Stomach (tissue), 9 donors: ENCODE measurements around the gene MPP1. TPM values are rescaled to one million over a fixed set of nuclear protein-coding genes. Genes with fewer than 3 reads are reported as not detected.
"Not testable (repeated sequence)": the region's sequence is repeated elsewhere in the genome, so short reads cannot be mapped to it uniquely, and the experiment has no call there.

Experiments used
- DNase-seq, 2 donors: peaks; one replicate each; pipeline versions ENCODE4 v3.0.0 to v3.0.0-alpha.2; 2013 to 2019
- H3K27ac ChIP-seq, 5 donors: fragments of 200-600 bp in 4 of 5; sonication (generic) in 4 of 5; one replicate each; pipeline ENCODE4 v1.5.1; 2013 to 2019; ENCODE audit warnings: mild to moderate bottlenecking in 1 of 5, moderate library complexity in 1 of 5
- H3K27me3 ChIP-seq, 3 donors: fragments of 200-600 bp; sonication (generic); one replicate each; pipeline ENCODE4 v1.5.1; 2017 to 2019; ENCODE audit warnings: mixed run types in 1 of 3
- H3K36me3 ChIP-seq, 4 donors: fragments of 200-600 bp; sonication (generic); 1 replicate in 3 of 4; 2 replicates in 1 of 4; pipeline ENCODE4 v1.5.1; 2016 to 2019
- H3K4me1 ChIP-seq, 4 donors: fragments of 200-600 bp; sonication (generic); one replicate each; pipeline ENCODE4 v1.5.1; 2016 to 2019
- H3K4me3 ChIP-seq, 4 donors: fragments of 200-600 bp; sonication (generic) in 3 of 4; one replicate each; pipeline ENCODE4 v1.5.1; 2016 to 2019; ENCODE audit warnings: mild to moderate bottlenecking in 1 of 4
- H3K9me3 ChIP-seq, 4 donors: fragments of 200-600 bp; sonication (generic); one replicate each; pipeline ENCODE4 v1.5.1; 2016 to 2019
- CTCF ChIP-seq, 7 experiments: fragments of 450-650 bp in 4 of 7; fragments of 200-600 bp in 3 of 7; sonication (generic) in 3 of 7; IDR thresholded peaks; one replicate each; pipeline ENCODE4 v1.5.1; 2016 to 2019; ENCODE audit warnings: antibody characterized with exemption in 7 of 7, control low read depth in 2 of 7, mild to moderate bottlenecking in 1 of 7
- EP300 ChIP-seq: sonication (generic); formaldehyde crosslinking; IDR thresholded peaks from one replicate; pipeline ENCODE4 v1.6.1; 2017; ENCODE audit warnings: antibody characterized with exemption
- POLR2A ChIP-seq, 4 donors: fragments of 450-650 bp; IDR thresholded peaks; one replicate each; pipeline ENCODE4 v1.6.1; 2016; ENCODE audit warnings: antibody characterized with exemption in 4 of 4, control low read depth in 2 of 4, mild to moderate bottlenecking in 1 of 4, moderate library complexity in 1 of 4
- POLR2AphosphoS5 ChIP-seq, 3 donors: sonication (generic); formaldehyde crosslinking; IDR thresholded peaks; one replicate each; pipeline ENCODE4 v1.6.1; 2016; ENCODE audit warnings: antibody characterized with exemption in 3 of 3
- WGBS, 5 donors: extraction: QIAGEN DNeasy Blood & Tissue Kit in 3 of 5; methylation state at CpG; one replicate each; pipeline versions ENCODE4 v1.1.5 to v1.1.7; 2013 to 2018; 5-methylcytosine and 5-hydroxymethylcytosine counted together
- intact Hi-C: fragments of 100-400 bp; cut with DNase I; formaldehyde crosslinking; loops from one replicate; pipeline ENCODE4 v1.15.1; 2023; ENCODE audit warnings: low total_unique reads
- polyA plus RNA-seq, 3 donors: library from polyadenylated mRNA; stranded (reverse); fragments of 200-250 nt; gene quantifications; one replicate each; pipeline ENCODE4 v1.2.3, GENCODE V29; 2013
- total RNA-seq, 5 donors: library from RNA; depleted of rRNA; stranded (reverse); fragments of >200 nt; gene quantifications; one replicate each; pipeline versions ENCODE4 v1.1.0 to v1.2.3, GENCODE V29; 2014 to 2016
- donor health status: healthy with polysubstance abuse.
- donor health status: Bipolar disorder and iron deficiency.
- donor health status: healthy.

The MPP1 gene
- total and polyA plus RNA-seq, 8 donors, result 3.5 to 26.4 (median 9.1) TPM

DNA sequence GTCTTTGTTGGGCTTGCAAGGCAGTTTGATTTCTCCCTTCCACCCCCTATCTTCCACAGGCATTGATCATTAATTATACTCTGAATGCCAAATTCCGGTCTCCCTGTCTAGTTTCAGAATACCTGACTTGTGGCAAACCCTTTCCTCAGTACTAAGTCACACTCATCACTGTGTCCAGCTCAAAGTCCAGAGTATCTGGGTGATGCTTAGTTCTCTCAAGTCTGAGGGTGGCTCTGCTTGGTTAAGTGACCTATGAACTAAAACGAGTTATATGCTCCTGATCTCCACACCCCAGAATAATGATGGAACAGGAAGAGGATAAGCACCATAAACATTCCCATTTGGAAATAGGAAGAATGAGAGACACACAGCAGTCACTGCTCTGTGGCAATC, 22.7 kb upstream of the MPP1 start:
- Histone ChIP-seq H3K27me3 (no peaks in the 10 kb centered on the region), H3K4me3 (no peak overlapping the region), H3K36me3 (no peaks in the 10 kb centered on the region), H3K27ac (no peak overlapping the region), H3K9me3 (no peaks in the 10 kb centered on the region), H3K4me1 (no peaks in the 10 kb centered on the region)
- 62 to 86% (median 71%) methylated on average over 2 of the region's 2 CpGs for whole genome bisulfite sequencing, 5 donors
- TF ChIP-seq EP300, result no peak
- TF ChIP-seq POLR2A (IDR thresholded peaks at IDR 0.05), result no peak
- no peak for TF ChIP-seq CTCF (IDR thresholded peaks at IDR 0.05)
- no peak for TF ChIP-seq POLR2AphosphoS5 (IDR thresholded peaks at IDR 0.05)
- intact Hi-C loops, result no loop called here
- DNase-seq, result no peak

DNA sequence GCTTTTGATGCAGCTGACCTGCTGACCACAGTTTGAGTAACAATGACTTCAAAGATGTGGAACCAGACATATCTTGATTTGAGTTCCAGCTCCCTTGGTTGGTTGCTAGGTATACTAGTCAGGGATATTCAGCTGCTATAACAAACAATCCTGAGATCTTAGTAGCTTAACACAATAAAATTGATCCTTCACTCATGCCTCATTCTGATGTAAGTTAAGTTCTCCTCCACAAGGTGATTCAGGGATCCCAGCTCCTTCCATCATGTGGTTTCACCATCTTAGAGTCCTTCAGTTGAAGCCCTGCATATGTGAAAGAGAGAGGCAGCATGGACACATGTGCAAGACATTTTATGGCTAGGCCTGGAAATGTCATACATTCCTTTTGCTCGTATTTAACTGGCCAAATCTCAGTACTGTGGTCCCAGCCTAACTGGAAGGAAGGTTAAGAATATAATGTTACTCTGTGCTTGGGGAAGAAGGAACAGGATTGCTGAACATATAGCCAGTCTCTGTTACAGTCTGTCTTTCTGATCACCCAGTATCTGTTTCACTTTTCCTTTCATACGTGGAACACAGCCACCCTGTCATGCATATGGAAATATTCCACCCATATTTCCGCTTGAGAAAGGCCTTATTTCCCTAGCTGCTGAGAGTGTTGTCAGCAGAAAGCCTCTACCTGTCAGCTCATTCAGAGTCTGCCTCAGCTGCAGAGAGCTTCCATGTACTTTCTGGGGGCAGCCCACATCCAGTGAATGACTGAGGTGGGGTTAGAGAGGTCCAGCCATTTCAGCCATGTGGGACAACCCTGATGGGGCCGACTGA, 22.1 kb upstream of the MPP1 start:
- no peaks in the 10 kb centered on the region for H3K9me3 ChIP-seq
- 48 to 79% (median 61%) methylated on average over 3 to 4 of the region's 4 CpGs for WGBS, 5 donors
- H3K27me3 ChIP-seq, result no peaks in the 10 kb centered on the region
- H3K27ac ChIP-seq, result no peak overlapping the region
- no peak for DNase-seq
- no peak overlapping the region for H3K4me3 ChIP-seq
- intact Hi-C loops, result no loop called here
- TF ChIP-seq POLR2AphosphoS5 (IDR thresholded peaks at IDR 0.05) (no peak), EP300 (no peak), CTCF (IDR thresholded peaks at IDR 0.05) (no peak), POLR2A (IDR thresholded peaks at IDR 0.05) (no peak)
- H3K4me1 ChIP-seq, result no peaks in the 10 kb centered on the region
- no peaks in the 10 kb centered on the region for H3K36me3 ChIP-seq

DNA sequence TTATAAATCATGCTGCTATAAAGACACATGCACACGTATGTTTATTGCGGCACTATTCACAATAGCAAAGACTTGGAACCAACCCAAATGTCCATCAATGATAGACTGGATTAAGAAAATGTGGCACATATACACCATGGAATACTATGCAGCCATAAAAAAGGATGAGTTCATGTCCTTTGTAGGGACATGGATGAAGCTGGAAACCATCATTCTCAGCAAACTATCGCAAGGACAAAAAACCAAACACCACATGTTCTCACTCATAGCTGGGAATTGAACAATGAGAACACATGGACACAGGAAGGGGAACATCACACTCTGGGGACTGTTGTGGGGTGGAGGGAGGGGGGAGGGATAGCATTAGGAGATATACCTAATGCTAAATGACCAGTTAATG, 20.3 kb upstream of the MPP1 start:
- H3K27me3 ChIP-seq, H3K27ac ChIP-seq, intact Hi-C loops, DNase-seq, H3K4me1 ChIP-seq, H3K36me3 ChIP-seq, H3K9me3 ChIP-seq, H3K4me3 ChIP-seq: not testable (repeated sequence)
- no CpG with 5 or more reads among the region's 3 CpGs for WGBS, 5 donors

- intact Hi-C loops, result no loop called here
- no peaks in the 10 kb centered on the region for H3K36me3 ChIP-seq
- WGBS, 5 donors, result 63 to 89% (median 84%) methylated on average over 1 of the region's 1 CpG
- no peak overlapping the region for H3K27ac ChIP-seq
- no peak for DNase-seq
- no peaks in the 10 kb centered on the region for H3K9me3 ChIP-seq
- no peaks in the 10 kb centered on the region for H3K27me3 ChIP-seq
- TF ChIP-seq POLR2A (IDR thresholded peaks at IDR 0.05), result no peak
- TF ChIP-seq EP300, result no peak
- no peak for TF ChIP-seq POLR2AphosphoS5 (IDR thresholded peaks at IDR 0.05)
- TF ChIP-seq CTCF (IDR thresholded peaks at IDR 0.05), result no peak
- no peaks in the 10 kb centered on the region for H3K4me1 ChIP-seq
- H3K4me3 ChIP-seq, result no peak overlapping the region
Observed at GRCh38 chrX:154824638-154825037, 19.4 kb upstream of the MPP1 start.

DNA sequence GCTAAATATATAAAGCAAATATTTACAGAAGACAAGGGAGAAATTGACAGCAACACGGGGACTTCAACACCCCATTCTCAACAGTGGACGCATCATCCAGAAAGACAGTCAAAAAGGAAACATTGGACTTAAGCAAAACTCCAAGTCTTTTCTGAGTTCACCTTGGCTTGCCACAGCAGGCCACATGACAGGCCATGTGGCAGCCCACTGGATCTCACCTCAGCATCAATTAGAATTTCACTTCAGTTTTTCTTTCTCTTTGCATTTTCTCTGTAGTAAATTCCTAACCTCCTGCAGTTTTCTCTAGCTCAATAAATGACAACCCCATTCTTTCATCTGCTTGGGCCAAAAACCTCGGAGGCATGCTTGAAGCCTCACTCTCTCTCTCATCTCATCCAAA, 16.7 kb upstream of the MPP1 start:
- WGBS, 5 donors, result 54 to 75% (median 66%) methylated on average over 3 of the region's 3 CpGs
- Histone ChIP-seq H3K4me3 (no peak overlapping the region), H3K27ac (no peak overlapping the region), H3K36me3 (no peaks in the 10 kb centered on the region), H3K27me3 (no peaks in the 10 kb centered on the region), H3K9me3 (no peaks in the 10 kb centered on the region), H3K4me1 (no peaks in the 10 kb centered on the region)
- TF ChIP-seq POLR2AphosphoS5 (IDR thresholded peaks at IDR 0.05) (no peak), POLR2A (IDR thresholded peaks at IDR 0.05) (no peak), CTCF (IDR thresholded peaks at IDR 0.05) (no peak), EP300 (no peak)
- intact Hi-C loops, result no loop called here
- DNase-seq, result no peak
